Vagina (tissue), 2 donors: ENCODE measurements around the gene IFNA7. TPM values are rescaled to one million over a fixed set of nuclear protein-coding genes. Genes with fewer than 3 reads are reported as not detected.
"Not testable (repeated sequence)": the region's sequence is repeated elsewhere in the genome, so short reads cannot be mapped to it uniquely, and the experiment has no call there.

ENCODE experiments used
- DNase-seq, 2 donors: peaks; one replicate each; pipeline ENCODE4 v3.0.0-alpha.2; 2017; ENCODE audit errors: extremely low spot score in 2 of 2
- H3K27ac ChIP-seq: fragments of 200-600 bp; sonication (generic); one replicate; pipeline ENCODE4 v1.5.1; 2019
- H3K27me3 ChIP-seq: fragments of 200-600 bp; sonication (generic); one replicate; pipeline ENCODE4 v1.5.1; 2019
- H3K36me3 ChIP-seq, 2 donors: fragments of 200-600 bp; sonication (generic); one replicate each; pipeline ENCODE4 v1.5.1; 2017 to 2019
- H3K4me1 ChIP-seq: fragments of 200-600 bp; sonication (generic); one replicate; pipeline ENCODE4 v1.5.1; 2019
- H3K4me3 ChIP-seq, 2 donors: fragments of 200-600 bp; sonication (generic); 1 replicate in 1 of 2; 2 replicates in 1 of 2; pipeline ENCODE4 v1.5.1; 2016 to 2019
- H3K9me3 ChIP-seq: fragments of 200-600 bp; sonication (generic); one replicate; pipeline ENCODE4 v1.5.1; 2019
- POLR2A ChIP-seq, 2 donors: fragments of 450-650 bp; IDR thresholded peaks; one replicate each; pipeline ENCODE4 v1.6.1; 2017; ENCODE audit warnings: antibody characterized with exemption in 2 of 2, mild to moderate bottlenecking in 2 of 2, moderate library complexity in 2 of 2
- POLR2AphosphoS5 ChIP-seq, 2 donors: sonication (generic); formaldehyde crosslinking; IDR thresholded peaks; one replicate each; pipeline ENCODE4 v1.9.0; 2017; ENCODE audit warnings: antibody characterized with exemption in 2 of 2, mild to moderate bottlenecking in 2 of 2, low read depth in 1 of 2; ENCODE audit not compliant: insufficient read depth in 1 of 2
- intact Hi-C: fragments of 100-400 bp; cut with DNase I; formaldehyde crosslinking; loops from one replicate; pipeline ENCODE4 v1.15.1; 2023
- total RNA-seq: library from RNA; depleted of rRNA; stranded (reverse); fragments of >200 nt; gene quantifications from one replicate; pipeline ENCODE4 v1.2.3, GENCODE V29; 2016
- TF ChIP-seq, protein P1 (sequence below), 3 experiments: fragments of 450-650 bp in 2 of 3; fragments of 200-600 bp in 1 of 3; sonication (generic) in 1 of 3; IDR thresholded peaks; one replicate each; pipeline ENCODE4 v1.5.1; 2017 to 2019; ENCODE audit warnings: antibody characterized with exemption in 3 of 3, mild to moderate bottlenecking in 2 of 3, moderate library complexity in 2 of 3

Gene IFNA7
- total RNA-seq, 1 donor from 2014 or later = not detected

DNA sequence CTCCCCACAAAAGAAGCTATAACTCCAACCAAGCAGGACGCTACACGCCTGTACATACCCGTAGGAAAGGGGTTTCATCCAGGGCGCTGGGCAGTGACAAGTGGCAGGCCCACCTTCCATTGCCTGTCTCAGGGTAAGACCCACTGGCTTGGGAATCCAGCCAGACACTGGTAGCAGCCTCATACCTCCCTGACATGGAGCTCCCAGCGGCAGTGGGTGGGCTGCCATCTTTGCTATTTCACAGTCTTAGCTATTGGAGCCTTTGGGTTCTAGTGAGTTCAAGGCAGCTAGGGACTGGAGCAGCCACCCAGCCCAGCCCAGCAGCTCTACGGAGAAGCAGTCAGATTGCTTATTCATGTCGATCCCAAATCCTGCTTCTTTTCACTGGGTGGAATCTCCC lies 8.3 kb upstream of the IFNA7 start:
- no peaks in the 10 kb centered on the region for H3K9me3 ChIP-seq
- H3K27ac ChIP-seq = no peak overlapping the region
- DNase-seq = no peak
- TF ChIP-seq POLR2AphosphoS5 (IDR thresholded peaks at IDR 0.05; ENCODE audit: insufficient read depth in 1 of 2, low read depth in 1 of 2) (no peak), POLR2A (IDR thresholded peaks at IDR 0.05) (no peak)
- TF ChIP-seq, protein P1, sequence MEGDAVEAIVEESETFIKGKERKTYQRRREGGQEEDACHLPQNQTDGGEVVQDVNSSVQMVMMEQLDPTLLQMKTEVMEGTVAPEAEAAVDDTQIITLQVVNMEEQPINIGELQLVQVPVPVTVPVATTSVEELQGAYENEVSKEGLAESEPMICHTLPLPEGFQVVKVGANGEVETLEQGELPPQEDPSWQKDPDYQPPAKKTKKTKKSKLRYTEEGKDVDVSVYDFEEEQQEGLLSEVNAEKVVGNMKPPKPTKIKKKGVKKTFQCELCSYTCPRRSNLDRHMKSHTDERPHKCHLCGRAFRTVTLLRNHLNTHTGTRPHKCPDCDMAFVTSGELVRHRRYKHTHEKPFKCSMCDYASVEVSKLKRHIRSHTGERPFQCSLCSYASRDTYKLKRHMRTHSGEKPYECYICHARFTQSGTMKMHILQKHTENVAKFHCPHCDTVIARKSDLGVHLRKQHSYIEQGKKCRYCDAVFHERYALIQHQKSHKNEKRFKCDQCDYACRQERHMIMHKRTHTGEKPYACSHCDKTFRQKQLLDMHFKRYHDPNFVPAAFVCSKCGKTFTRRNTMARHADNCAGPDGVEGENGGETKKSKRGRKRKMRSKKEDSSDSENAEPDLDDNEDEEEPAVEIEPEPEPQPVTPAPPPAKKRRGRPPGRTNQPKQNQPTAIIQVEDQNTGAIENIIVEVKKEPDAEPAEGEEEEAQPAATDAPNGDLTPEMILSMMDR (IDR thresholded peaks at IDR 0.05) = no peak
- H3K36me3 ChIP-seq = no peaks in the 10 kb centered on the region
- intact Hi-C loops = no loop called here
- H3K4me3 ChIP-seq = no peak overlapping the region
- H3K4me1 ChIP-seq = no peaks in the 10 kb centered on the region
- H3K27me3 ChIP-seq = no peaks in the 10 kb centered on the region

DNA sequence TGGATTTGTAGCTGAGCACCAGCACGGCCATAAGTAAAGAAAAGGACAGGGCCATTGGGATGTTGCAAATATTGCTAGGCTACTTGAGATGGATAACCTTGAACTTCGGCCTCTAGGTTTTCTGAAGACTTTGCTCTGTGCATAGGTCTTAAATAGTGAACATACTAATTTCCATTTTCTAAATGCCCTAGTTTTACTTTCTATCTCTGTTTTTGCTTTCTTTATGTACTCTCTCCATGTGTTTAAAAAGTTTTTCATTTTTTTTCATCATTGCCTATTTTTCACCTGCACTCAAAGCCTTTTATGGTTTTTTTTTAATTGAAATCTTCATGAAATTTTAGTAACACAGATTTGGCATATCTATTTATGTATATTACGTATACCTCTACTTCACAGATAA lies 5.0 kb upstream of the IFNA7 start, which contains the start of gene IFNA10:
Gene IFNA10, minus strand, starts transcription at position 101 of the 400 bp plus-strand sequence. Its CDS starts 46 bp downstream, at position 55.
- DNase-seq, H3K9me3 ChIP-seq, H3K27ac ChIP-seq, H3K4me3 ChIP-seq, H3K4me1 ChIP-seq, H3K27me3 ChIP-seq, H3K36me3 ChIP-seq, intact Hi-C loops: not testable (repeated sequence)

DNA sequence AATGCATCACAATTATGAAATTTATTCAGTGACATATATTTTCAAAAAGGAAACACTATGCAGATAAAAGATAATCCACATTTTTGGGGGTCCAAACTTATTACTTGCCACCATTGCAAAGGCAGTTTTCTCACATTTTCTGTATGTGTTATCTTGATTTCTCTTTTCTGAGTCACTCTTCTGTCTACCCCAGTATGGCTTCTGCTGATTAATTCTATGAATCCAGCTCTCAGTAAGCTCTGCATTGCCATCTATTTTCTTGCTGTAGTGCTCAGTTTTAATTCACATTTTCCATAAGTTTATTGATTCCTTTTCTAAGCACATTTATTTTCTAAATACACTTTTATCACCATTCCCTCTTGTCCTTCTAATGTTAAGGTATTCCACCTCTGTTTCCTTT lies 3.2 kb upstream of the IFNA7 start:
- no peaks in the 10 kb centered on the region for H3K4me1 ChIP-seq
- H3K27me3 ChIP-seq = no peaks in the 10 kb centered on the region
- intact Hi-C loops = no loop called here
- H3K27ac ChIP-seq = no peak overlapping the region
- H3K4me3 ChIP-seq = no peak overlapping the region
- DNase-seq = no peak
- no peaks in the 10 kb centered on the region for H3K36me3 ChIP-seq
- no peaks in the 10 kb centered on the region for H3K9me3 ChIP-seq
- TF ChIP-seq POLR2A (IDR thresholded peaks at IDR 0.05) (no peak), POLR2AphosphoS5 (IDR thresholded peaks at IDR 0.05; ENCODE audit: insufficient read depth in 1 of 2, low read depth in 1 of 2) (no peak)
- TF ChIP-seq, protein P1 (IDR thresholded peaks at IDR 0.05) = no peak

DNA sequence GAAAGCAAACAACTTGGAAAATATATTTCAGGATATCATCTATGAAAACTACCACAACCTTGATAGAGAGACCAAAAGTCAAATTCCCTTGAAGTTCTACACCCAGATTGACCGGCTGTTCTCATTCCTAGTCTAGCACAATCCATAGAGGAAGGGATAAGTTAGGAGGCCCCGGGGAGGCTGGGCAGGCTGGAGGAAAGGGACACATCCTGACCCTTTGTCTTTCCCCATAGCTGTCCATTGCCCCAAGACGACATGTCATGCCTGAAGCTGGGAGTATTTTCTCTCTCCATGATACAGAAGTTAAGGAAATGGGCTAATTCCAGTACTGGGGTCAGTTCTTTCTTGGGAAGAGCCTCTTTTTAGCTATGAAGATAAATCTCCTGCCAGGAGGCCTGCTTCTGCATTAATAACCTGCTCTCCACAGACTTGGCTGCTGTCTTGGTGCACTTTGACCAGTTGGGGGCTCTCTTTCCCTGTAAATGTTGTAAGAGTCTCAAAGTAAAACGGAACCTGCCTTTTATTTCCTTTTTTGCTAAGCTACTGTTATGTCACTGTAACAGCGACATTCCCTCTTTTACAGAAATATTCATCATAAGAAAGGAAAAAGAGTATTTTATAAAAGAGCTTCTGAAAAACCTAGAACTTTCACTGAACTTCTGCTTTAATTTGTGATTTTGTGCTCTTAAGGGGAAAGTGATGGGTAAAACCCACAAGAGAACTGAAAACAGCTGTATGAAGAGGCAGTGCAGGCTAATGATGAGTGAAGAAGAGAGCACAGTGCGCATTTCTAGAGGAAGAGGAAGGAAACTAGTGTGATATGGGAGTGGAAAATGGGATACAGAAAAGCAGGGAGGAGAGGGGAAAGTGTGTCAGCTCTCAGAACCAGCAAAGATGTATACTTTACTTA lies 6.9 kb downstream of the IFNA7 start:
- DNase-seq, H3K27me3 ChIP-seq, H3K4me1 ChIP-seq, H3K36me3 ChIP-seq, H3K4me3 ChIP-seq, H3K9me3 ChIP-seq, H3K27ac ChIP-seq, intact Hi-C loops: not testable (repeated sequence)

DNA sequence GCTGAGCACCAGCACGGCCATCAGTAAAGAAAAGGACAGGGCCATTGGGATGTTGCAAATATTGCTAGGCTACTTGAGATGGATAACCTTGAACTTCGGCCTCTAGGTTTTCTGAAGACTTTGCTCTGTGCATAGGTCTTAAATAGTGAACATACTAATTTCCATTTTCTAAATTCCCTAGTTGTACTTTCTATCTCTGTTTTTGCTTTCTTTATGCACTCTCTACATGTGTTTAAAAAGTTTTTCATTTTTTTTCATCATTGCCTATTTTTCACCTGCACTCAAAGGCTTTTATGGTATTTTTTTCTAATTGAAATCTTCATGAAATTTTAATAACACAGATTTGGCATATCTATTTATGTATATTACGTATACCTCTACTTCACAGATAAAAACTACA lies 14.5 kb downstream of the IFNA7 start, which contains the start of gene IFNA4:
Gene IFNA4, minus strand, starts transcription at position 101 of the 400 bp plus-strand sequence. Its CDS starts 56 bp downstream, at position 45.
- intact Hi-C loops, H3K9me3 ChIP-seq, H3K27ac ChIP-seq, DNase-seq, H3K4me3 ChIP-seq, H3K27me3 ChIP-seq, H3K4me1 ChIP-seq, H3K36me3 ChIP-seq: not testable (repeated sequence)

DNA sequence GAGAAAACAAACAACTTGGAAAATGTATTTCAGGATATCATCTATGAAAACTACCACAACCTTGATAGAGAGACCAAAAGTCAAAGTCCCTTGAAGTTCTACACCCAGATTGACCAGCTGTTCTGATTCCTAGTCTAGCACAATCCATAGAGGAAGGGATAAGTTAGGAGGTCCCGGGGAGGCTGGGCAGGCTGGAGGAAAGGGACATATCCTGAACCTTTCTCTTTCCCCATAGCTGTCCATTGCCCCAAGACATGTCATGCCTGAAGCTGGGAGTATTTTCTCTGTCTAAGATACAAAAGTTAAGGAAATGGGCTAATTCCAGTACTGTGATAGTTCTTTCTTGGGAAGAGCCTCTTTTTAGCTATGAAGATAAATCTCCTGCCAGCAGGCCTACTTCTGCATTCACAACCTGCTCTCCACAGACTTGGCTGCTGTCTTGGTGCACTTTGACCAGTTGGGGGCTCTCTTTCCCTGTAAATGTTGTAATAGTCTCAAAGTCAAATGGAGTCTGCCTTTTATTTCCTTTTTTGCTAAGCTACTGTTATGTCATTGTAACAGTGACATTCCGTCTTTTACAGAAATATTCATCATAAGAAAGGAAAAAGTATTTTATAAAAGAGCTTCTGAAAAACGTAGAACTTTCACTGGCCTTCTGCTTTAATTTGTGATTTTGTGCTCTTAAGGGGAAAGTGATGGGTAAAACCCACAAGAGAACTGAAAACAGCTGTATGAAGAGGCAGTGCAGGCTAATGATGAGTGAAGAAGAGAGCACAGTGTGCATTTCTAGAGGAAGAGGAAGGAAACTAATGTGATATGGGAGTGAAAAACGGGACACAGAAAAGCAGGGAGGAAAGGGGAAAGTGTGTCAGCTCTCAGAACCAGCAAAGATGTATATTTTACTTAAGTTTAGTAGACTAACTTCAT lies 18.9 kb downstream of the IFNA7 start:
- H3K4me3 ChIP-seq, DNase-seq, H3K36me3 ChIP-seq, intact Hi-C loops, H3K27ac ChIP-seq, H3K27me3 ChIP-seq, H3K9me3 ChIP-seq, H3K4me1 ChIP-seq: not testable (repeated sequence)
